Kidney (tissue), 14 donors: ENCODE measurements around the gene LIN28A. TPM values are rescaled to one million over a fixed set of nuclear protein-coding genes. Genes with fewer than 3 reads are reported as not detected.
A peak's percentile ranks its signal among the peaks of the same experiment; 100 is the strongest.

Experiments
- DNase-seq, 5 donors: peaks; one replicate each; pipeline ENCODE4 v3.0.0-alpha.2; 2013 to 2020
- FAIRE-seq: peaks from 2 replicates; lab custom pipeline; 2012; peaks lifted over from hg19 to GRCh38; lab: Jason Lieb, UNC
- H3K27ac ChIP-seq, 2 donors: one replicate each; pipeline ENCODE4 v1.7.0; 2013; ENCODE audit warnings: low read depth in 2 of 2, low read length in 2 of 2, inconsistent platforms in 1 of 2
- H3K27me3 ChIP-seq: one replicate; pipeline ENCODE4 v1.7.1; 2013; ENCODE audit warnings: low read length, inconsistent platforms; ENCODE audit not compliant: control insufficient read depth, insufficient read depth
- H3K36me3 ChIP-seq, 3 donors: one replicate each; pipeline versions ENCODE4 v1.7.0 to v1.7.1; 2013; ENCODE audit warnings: low read length in 3 of 3, control low read depth in 1 of 3, inconsistent platforms in 1 of 3; ENCODE audit not compliant: insufficient read depth in 3 of 3, control insufficient read depth in 2 of 3
- H3K4me1 ChIP-seq, 3 donors: one replicate each; pipeline versions ENCODE4 v1.7.0 to v1.7.1; 2013; ENCODE audit warnings: low read length in 3 of 3, inconsistent platforms in 1 of 3, low read depth in 1 of 3; ENCODE audit not compliant: control insufficient read depth in 2 of 3, insufficient read depth in 2 of 3
- H3K4me3 ChIP-seq, 3 donors: one replicate each; pipeline versions ENCODE4 v1.7.0 to v1.8.1; 2013; ENCODE audit warnings: low read length in 3 of 3, control low read depth in 1 of 3, inconsistent platforms in 1 of 3
- H3K9ac ChIP-seq, 3 donors: one replicate each; pipeline versions ENCODE4 v1.7.0 to v1.7.1; 2013; ENCODE audit warnings: low read length in 3 of 3, control low read depth in 1 of 3, inconsistent platforms in 1 of 3
- H3K9me3 ChIP-seq, 3 donors: one replicate each; pipeline versions ENCODE4 v1.7.0 to v1.7.1; 2013; ENCODE audit warnings: low read length in 3 of 3, control low read depth in 1 of 3, inconsistent platforms in 1 of 3; ENCODE audit not compliant: control insufficient read depth in 2 of 3, insufficient read depth in 1 of 3
- intact Hi-C: fragments of 100-400 bp; cut with DNase I; formaldehyde crosslinking; loops from one replicate; pipeline ENCODE4 v1.11.1; 2022
- polyA plus RNA-seq: library from polyadenylated mRNA; stranded (reverse); fragments of 350-450 nt; fragmentation: Illumina TruSeq; extraction: RNeasy Lipid Tissue Mini Kit (QIAGEN cat#74804); gene quantifications from one replicate; pipeline ENCODE4 v1.2.3, GENCODE V29; 2014; ENCODE audit warnings: low read depth, low replicate concordance; ENCODE audit not compliant: insufficient read depth
- total RNA-seq: library from RNA; stranded (reverse); fragmentation: NEBNext Ultra II Directional; extraction: Animal tissue kit (Norgen Biotek cat#: 25700); gene quantifications from one replicate; pipeline ENCODE4 v1.2.1, GENCODE V29; 2021
- TF ChIP-seq, protein P1 (sequence below): IDR thresholded peaks from 3 replicates; pipeline ENCODE4 v1.5.1; 2012; ENCODE audit warnings: mild to moderate bottlenecking, moderate library complexity, borderline replicate concordance; ENCODE audit not compliant: insufficient read depth; ENCODE audit errors: extremely low read depth
- donor health status: control.
- donor health status: control.
- donor health status: control.
- donor health status: control.
- donor health status: control.
- donor health status: DM: yes; HTN: yes; CAD: no.
- donor health status: Normal renal cell carcinoma (clear cell type).

LIN28A gene
- total and polyA plus RNA-seq, 2 donors from 2014 or later: not detected

DNA sequence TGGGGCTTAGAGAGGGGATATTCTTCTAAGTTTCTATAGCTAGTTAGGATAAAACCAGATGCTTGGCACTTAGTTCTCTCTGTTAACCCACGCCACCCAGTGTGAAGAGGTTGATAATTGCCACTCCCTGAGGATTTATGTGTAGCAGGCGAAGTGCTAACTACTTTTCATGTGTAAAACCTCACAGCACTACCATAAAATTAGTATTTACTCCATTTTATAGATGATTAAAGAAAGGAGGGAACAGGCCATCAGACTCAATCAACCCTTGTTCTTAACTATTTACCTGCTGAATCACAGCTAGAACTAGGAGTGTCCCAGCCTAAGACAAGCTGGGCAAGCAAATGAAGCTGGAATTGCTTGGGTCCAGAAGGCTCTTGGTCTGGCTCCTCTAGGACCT is 8.9 kb downstream of the LIN28A start:
- H3K4me3 ChIP-seq: no peak overlapping the region
- H3K36me3 ChIP-seq: no peaks in the 10 kb centered on the region
- no peak for FAIRE-seq
- TF ChIP-seq, protein P1, sequence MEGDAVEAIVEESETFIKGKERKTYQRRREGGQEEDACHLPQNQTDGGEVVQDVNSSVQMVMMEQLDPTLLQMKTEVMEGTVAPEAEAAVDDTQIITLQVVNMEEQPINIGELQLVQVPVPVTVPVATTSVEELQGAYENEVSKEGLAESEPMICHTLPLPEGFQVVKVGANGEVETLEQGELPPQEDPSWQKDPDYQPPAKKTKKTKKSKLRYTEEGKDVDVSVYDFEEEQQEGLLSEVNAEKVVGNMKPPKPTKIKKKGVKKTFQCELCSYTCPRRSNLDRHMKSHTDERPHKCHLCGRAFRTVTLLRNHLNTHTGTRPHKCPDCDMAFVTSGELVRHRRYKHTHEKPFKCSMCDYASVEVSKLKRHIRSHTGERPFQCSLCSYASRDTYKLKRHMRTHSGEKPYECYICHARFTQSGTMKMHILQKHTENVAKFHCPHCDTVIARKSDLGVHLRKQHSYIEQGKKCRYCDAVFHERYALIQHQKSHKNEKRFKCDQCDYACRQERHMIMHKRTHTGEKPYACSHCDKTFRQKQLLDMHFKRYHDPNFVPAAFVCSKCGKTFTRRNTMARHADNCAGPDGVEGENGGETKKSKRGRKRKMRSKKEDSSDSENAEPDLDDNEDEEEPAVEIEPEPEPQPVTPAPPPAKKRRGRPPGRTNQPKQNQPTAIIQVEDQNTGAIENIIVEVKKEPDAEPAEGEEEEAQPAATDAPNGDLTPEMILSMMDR: no peak
- no peak overlapping the region for H3K9ac ChIP-seq
- intact Hi-C loops: no loop called here
- no peak overlapping the region for H3K27ac ChIP-seq
- no peaks in the 10 kb centered on the region for H3K9me3 ChIP-seq
- H3K27me3 ChIP-seq: peaks cover 3% of the 10 kb centered on the region
- no peaks in the 10 kb centered on the region for H3K4me1 ChIP-seq
- no peak for DNase-seq

- intact Hi-C loops: no loop called here
- H3K9ac ChIP-seq: no peak overlapping the region
- FAIRE-seq: no peak
Observed at GRCh38 chr1:26429721-26430120, 19.1 kb downstream of the LIN28A start.

DNA sequence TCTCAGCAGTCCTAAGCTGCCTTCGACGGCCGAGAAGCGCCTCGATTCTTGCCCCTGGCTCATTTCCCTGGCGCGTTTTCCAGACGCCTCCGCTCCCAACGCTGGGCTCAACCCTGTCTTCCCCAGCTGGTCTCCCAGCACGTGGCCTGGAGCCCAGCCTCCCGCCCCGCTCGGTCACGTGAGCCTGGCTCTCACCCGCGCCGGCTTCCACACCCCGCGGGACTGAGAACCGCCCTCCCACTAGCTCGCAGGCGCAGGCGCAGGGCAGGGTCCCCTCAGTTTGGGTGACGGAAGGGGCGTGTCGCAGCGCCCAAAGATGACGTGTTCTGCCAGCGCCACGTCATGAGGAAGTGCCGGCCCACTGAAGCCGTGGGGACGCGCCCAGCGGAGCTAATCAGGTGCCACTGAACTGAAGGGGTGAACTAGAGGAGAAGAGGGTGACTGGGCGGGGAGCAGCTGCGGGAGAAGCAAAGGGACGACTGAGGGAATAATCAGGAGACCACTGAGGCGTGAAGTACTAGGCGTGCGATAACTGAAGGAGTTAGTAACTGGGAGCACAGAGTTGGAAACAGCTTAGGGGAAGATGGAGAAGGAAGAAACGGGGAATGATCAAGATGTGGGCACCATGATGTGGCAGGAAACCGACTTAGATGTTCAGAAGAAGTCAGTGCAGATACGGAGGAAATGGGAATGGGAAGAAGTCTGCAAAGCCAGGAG is 21.5 kb downstream of the LIN28A start, which contains the start of gene DHDDS:
Gene DHDDS (plus strand): TSS at position 343 of the 717 bp plus-strand sequence. CDS start 625 bp downstream, outside the sequence.
- intact Hi-C loops: no loop called here
- peaks cover 0 to 7% (median 0%) of the 10 kb centered on the region in 3 donors for H3K4me1 ChIP-seq
- TF ChIP-seq, protein P1: no peak
- H3K9ac ChIP-seq: peak within 1 kb of the TSS; percentile 12 to 99 (median 83)
- peak within 1 kb of the TSS; percentile 91 to 95 (median 92) for H3K4me3 ChIP-seq
- no peaks in the 10 kb centered on the region for H3K9me3 ChIP-seq
- H3K27ac ChIP-seq: peak within 1 kb of the TSS; percentile 51 to 74
- DNase-seq (peak; percentile 98 to 99 (median 99)), FAIRE-seq (no peak)
- H3K36me3 ChIP-seq: peaks cover 0 to 4% (median 2%) of the 10 kb centered on the region in 3 donors
- H3K27me3 ChIP-seq: no peaks in the 10 kb centered on the region

More at GRCh38 chr1:26429721-26430120, 19.1 kb downstream of the LIN28A start:
- peaks cover 0 to 2% (median 0%) of the 10 kb centered on the region in 3 donors for H3K36me3 ChIP-seq
- H3K4me3 ChIP-seq: no peak overlapping the region
- TF ChIP-seq, protein P1: no peak
- DNase-seq: no peak
- no peak overlapping the region for H3K27ac ChIP-seq
- H3K27me3 ChIP-seq: no peaks in the 10 kb centered on the region
- H3K9me3 ChIP-seq: no peaks in the 10 kb centered on the region
- H3K4me1 ChIP-seq: peaks cover 0 to 7% (median 0%) of the 10 kb centered on the region in 3 donors
